Activated CD8-positive, alpha-beta T cell treated with anti-CD3 and anti-CD28 coated beads, Interleukin-2, amount 10 ng/mL, durations not matched to agents 7 days and 5 days (primary cell): ENCODE measurements around the gene CPO. TPM values are rescaled to one million over a fixed set of nuclear protein-coding genes. Genes with fewer than 3 reads are reported as not detected.

ENCODE experiments used
- ATAC-seq: fragments of 150-1000 bp; cut with Tn5 transposase; one replicate; pipeline ENCODE4 v1.10.0; 2021; ENCODE audit warnings: moderate library complexity
- CTCF ChIA-PET: fragments of 350-600 bp; sonication (Branson Sonifier 250); formaldehyde crosslinking; loops from one replicate; lab custom pipeline; 2021; ENCODE audit warnings: antibody characterized with exemption; lab: Charles Lee
- POLR2A ChIA-PET: fragments of 350-600 bp; sonication (Branson Sonifier 250); formaldehyde crosslinking; loops from one replicate; lab custom pipeline; 2021; ENCODE audit warnings: antibody characterized with exemption; lab: Charles Lee
- DNase-seq: peaks from one replicate; pipeline ENCODE4 v3.0.0-alpha.2; 2020
- H3K27ac Mint-ChIP-seq: one replicate; pipeline ENCODE4 v1.8.0; 2021; ENCODE audit warnings: mild to moderate bottlenecking, mixed read lengths
- H3K27me3 Mint-ChIP-seq: one replicate; pipeline ENCODE4 v1.8.0; 2021; ENCODE audit warnings: low read depth, mixed read lengths
- H3K36me3 Mint-ChIP-seq: one replicate; pipeline ENCODE4 v1.8.0; 2021; ENCODE audit warnings: low read depth, mixed read lengths
- H3K4me1 Mint-ChIP-seq: one replicate; pipeline ENCODE4 v1.8.0; 2021; ENCODE audit warnings: low read depth, mixed read lengths
- H3K4me3 Mint-ChIP-seq: one replicate; pipeline ENCODE4 v1.8.0; 2021; ENCODE audit warnings: mild to moderate bottlenecking, mixed read lengths
- H3K9me3 Mint-ChIP-seq: one replicate; pipeline ENCODE4 v1.8.0; 2022; ENCODE audit warnings: mixed read lengths; ENCODE audit not compliant: insufficient read depth
- total RNA-seq, 2 experiments: library from RNA; stranded (reverse); gene quantifications; one replicate each; pipeline ENCODE4 v1.2.3, GENCODE V29; 2021

CPO gene
- total RNA-seq, 2 experiments from 2014 or later, result not detected

DNA sequence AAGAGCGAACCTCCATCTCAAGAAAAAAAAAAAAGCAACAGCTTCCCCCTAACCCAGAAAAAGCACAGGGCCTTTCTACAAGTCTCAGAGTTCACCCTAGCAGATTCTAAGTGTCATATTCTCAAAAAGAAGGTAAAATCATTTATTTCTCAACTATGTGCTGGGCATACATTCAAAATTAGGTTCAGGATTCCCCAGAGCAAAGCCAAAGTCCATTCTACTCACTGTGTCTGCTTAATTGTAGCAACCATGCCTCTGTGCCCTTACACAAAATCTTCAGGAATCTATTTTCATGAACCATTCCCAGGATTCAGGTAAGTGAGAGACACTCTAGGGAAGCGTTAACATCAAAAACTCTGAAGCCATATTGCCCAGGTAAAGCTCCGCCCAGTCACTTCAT is 40.0 kb downstream of the CPO start:
- no peak overlapping the region for H3K4me3 Mint-ChIP-seq
- no peaks in the 10 kb centered on the region for H3K9me3 Mint-ChIP-seq
- H3K36me3 Mint-ChIP-seq, result no peaks in the 10 kb centered on the region
- DNase-seq, result no peak
- H3K4me1 Mint-ChIP-seq, result peaks cover 2% of the 10 kb centered on the region
- no peak for ATAC-seq
- POLR2A ChIA-PET, result no interaction called here
- CTCF ChIA-PET, result no interaction called here
- peaks cover 6% of the 10 kb centered on the region for H3K27me3 Mint-ChIP-seq
- no peak overlapping the region for H3K27ac Mint-ChIP-seq

DNA sequence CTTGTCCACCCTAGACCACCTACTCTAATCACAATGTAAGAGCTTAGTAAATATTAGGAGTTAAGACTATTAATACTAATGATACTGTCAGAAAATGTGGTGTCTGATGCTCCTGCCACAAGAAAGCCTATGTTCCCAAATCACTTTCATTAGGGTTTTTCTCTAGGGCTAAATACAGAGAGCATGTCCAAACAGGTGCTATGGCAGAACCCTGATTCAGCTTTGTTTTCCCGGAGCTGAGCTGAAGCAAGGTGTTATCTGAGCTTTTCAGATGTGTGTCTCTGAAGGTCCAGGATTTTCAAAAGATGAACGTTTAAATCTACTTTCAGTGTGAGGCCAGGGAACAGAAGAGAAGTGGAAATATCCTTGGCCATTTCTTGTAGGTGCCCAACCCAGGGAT is 40.6 kb downstream of the CPO start:
- CTCF ChIA-PET, result interaction anchor here (1.0 kb wide), 1 partner anchor 179 kb away, joined by 4 read pairs; no protein-coding TSS in a partner anchor
- H3K9me3 Mint-ChIP-seq, result no peaks in the 10 kb centered on the region
- peaks cover 3% of the 10 kb centered on the region for H3K4me1 Mint-ChIP-seq
- H3K4me3 Mint-ChIP-seq, result no peak overlapping the region
- peaks cover 6% of the 10 kb centered on the region for H3K27me3 Mint-ChIP-seq
- DNase-seq (no peak), ATAC-seq (no peak)
- POLR2A ChIA-PET, result no interaction called here
- no peak overlapping the region for H3K27ac Mint-ChIP-seq
- no peaks in the 10 kb centered on the region for H3K36me3 Mint-ChIP-seq

DNA sequence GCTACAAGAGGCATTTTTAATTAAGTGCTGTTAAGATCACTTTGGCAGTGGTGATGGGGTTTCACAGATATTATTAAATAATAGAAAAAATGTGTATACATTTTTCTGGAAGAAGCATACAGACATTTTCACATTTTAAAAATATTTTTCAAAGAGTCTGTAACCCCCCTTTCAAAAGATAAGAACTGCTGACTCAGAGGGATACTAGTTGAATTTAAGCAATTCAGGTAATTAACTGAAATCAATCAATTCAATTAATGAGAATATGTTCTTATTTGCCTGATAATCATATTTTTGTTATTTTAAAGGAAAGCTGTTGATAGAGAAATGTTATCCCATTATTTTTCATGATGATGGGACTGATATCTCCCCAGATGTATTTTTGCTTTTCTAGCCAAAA is 41.1 kb downstream of the CPO start:
- ATAC-seq, result no peak
- ChIA-PET POLR2A (no interaction called here), CTCF (interaction anchor here (1.0 kb wide), 1 partner anchor 180 kb away, joined by 4 read pairs; no protein-coding TSS in a partner anchor)
- H3K27me3 Mint-ChIP-seq, result peaks cover 4% of the 10 kb centered on the region
- peaks cover 3% of the 10 kb centered on the region for H3K4me1 Mint-ChIP-seq
- no peak overlapping the region for H3K4me3 Mint-ChIP-seq
- H3K36me3 Mint-ChIP-seq, result no peaks in the 10 kb centered on the region
- DNase-seq, result no peak
- no peak overlapping the region for H3K27ac Mint-ChIP-seq
- H3K9me3 Mint-ChIP-seq, result no peaks in the 10 kb centered on the region

- Mint-ChIP-seq H3K4me3 (no peak overlapping the region), H3K36me3 (no peaks in the 10 kb centered on the region), H3K4me1 (peaks cover 3% of the 10 kb centered on the region), H3K9me3 (no peaks in the 10 kb centered on the region), H3K27me3 (peaks cover 1% of the 10 kb centered on the region), H3K27ac (no peak overlapping the region)
- ATAC-seq, result no peak
- POLR2A ChIA-PET, result no interaction called here
- CTCF ChIA-PET, result no interaction called here
- DNase-seq, result no peak
Observed at GRCh38 chr2:206981086-206981674, 41.9 kb downstream of the CPO start.

GRCh38 chr2:206981739-206982340 is 42.5 kb downstream of the CPO start:
- no peaks in the 10 kb centered on the region for H3K36me3 Mint-ChIP-seq
- peaks cover 3% of the 10 kb centered on the region for H3K4me1 Mint-ChIP-seq
- no peak overlapping the region for H3K4me3 Mint-ChIP-seq
- ChIA-PET POLR2A (no interaction called here), CTCF (no interaction called here)
- no peak overlapping the region for H3K27ac Mint-ChIP-seq
- ATAC-seq (no peak), DNase-seq (peak; percentile 56)
- peaks cover 1% of the 10 kb centered on the region for H3K27me3 Mint-ChIP-seq
- H3K9me3 Mint-ChIP-seq, result no peaks in the 10 kb centered on the region

- H3K9me3 Mint-ChIP-seq, result no peaks in the 10 kb centered on the region
- no peak overlapping the region for H3K27ac Mint-ChIP-seq
- H3K27me3 Mint-ChIP-seq, result peaks cover 1% of the 10 kb centered on the region
- ChIA-PET CTCF (interaction anchor here (2.1 kb wide), 1 partner anchor 491 kb away, joined by 5 read pairs; no protein-coding TSS in a partner anchor), POLR2A (no interaction called here)
- no peaks in the 10 kb centered on the region for H3K36me3 Mint-ChIP-seq
- H3K4me1 Mint-ChIP-seq, result peaks cover 3% of the 10 kb centered on the region
- no peak overlapping the region for H3K4me3 Mint-ChIP-seq
- ATAC-seq (no peak), DNase-seq (no peak)
Observed at GRCh38 chr2:206982360-206982955, 43.1 kb downstream of the CPO start.

GRCh38 chr2:206983161-206983859 is 44.0 kb downstream of the CPO start:
- POLR2A ChIA-PET, result no interaction called here
- ATAC-seq, result no peak

DNA sequence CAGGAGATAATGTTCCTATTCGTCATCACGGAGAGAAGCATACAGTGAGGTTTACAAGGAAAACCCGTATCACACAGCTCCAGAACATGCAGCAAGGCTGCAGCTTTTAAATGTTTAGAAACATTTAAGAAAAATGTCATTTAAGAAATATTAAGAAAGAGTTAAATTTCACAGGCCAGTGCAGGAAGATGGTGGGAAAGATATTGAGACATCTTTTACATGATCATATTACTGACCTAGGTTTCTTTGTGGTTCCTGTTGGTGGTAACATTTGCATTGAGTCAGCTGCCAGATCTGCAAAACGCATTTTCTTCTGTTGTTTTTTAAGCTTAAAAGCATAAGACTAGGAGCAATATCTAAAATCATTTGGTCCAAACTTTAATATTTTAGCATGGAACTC is 44.9 kb downstream of the CPO start:
- CTCF ChIA-PET, result interaction anchor here (1.2 to 2.1 kb wide), 2 partner anchors 184 to 489 kb away, joined by 3 to 5 read pairs; no protein-coding TSS in a partner anchor
- Mint-ChIP-seq H3K27me3 (peaks cover 1% of the 10 kb centered on the region), H3K27ac (no peak overlapping the region), H3K4me3 (no peak overlapping the region), H3K36me3 (no peaks in the 10 kb centered on the region), H3K9me3 (no peaks in the 10 kb centered on the region), H3K4me1 (peaks cover 6% of the 10 kb centered on the region)
- POLR2A ChIA-PET, result no interaction called here
- DNase-seq (no peak), ATAC-seq (no peak)

More at GRCh38 chr2:206983161-206983859, 44.0 kb downstream of the CPO start:
- Mint-ChIP-seq H3K27me3 (peaks cover 1% of the 10 kb centered on the region), H3K9me3 (no peaks in the 10 kb centered on the region), H3K4me3 (no peak overlapping the region), H3K27ac (no peak overlapping the region), H3K36me3 (no peaks in the 10 kb centered on the region), H3K4me1 (peaks cover 3% of the 10 kb centered on the region)
- no peak for DNase-seq
- CTCF ChIA-PET, result interaction anchor here (1.2 to 2.1 kb wide), 2 partner anchors 183 to 490 kb away, joined by 3 to 5 read pairs; no protein-coding TSS in a partner anchor

- ChIA-PET POLR2A (no interaction called here), CTCF (no interaction called here)
- H3K4me3 Mint-ChIP-seq, result no peak overlapping the region
- DNase-seq, result no peak
- peaks cover 5% of the 10 kb centered on the region for H3K27me3 Mint-ChIP-seq
- no peaks in the 10 kb centered on the region for H3K9me3 Mint-ChIP-seq
- no peak overlapping the region for H3K27ac Mint-ChIP-seq
- no peaks in the 10 kb centered on the region for H3K36me3 Mint-ChIP-seq
- peaks cover 11% of the 10 kb centered on the region for H3K4me1 Mint-ChIP-seq
- no peak for ATAC-seq
Observed at GRCh38 chr2:206986943-206987342, 47.6 kb downstream of the CPO start.

- H3K27me3 Mint-ChIP-seq, result peaks cover 5% of the 10 kb centered on the region
- POLR2A ChIA-PET, result no interaction called here
- H3K4me1 Mint-ChIP-seq, result peaks cover 11% of the 10 kb centered on the region
- no peak overlapping the region for H3K27ac Mint-ChIP-seq
- H3K4me3 Mint-ChIP-seq, result no peak overlapping the region
- no peaks in the 10 kb centered on the region for H3K9me3 Mint-ChIP-seq
- ATAC-seq, result no peak
- DNase-seq, result no peak
- CTCF ChIA-PET, result interaction anchor here (1.8 kb wide), 1 partner anchor 20 kb away, joined by 5 read pairs; no protein-coding TSS in a partner anchor
- no peaks in the 10 kb centered on the region for H3K36me3 Mint-ChIP-seq
Observed at GRCh38 chr2:206987810-206988209, 48.5 kb downstream of the CPO start.

GRCh38 chr2:206988884-206989283 is 49.6 kb downstream of the CPO start:
- CTCF ChIA-PET, result interaction anchor here (1.8 kb wide), 1 partner anchor 19 kb away, joined by 5 read pairs; no protein-coding TSS in a partner anchor
- H3K4me1 Mint-ChIP-seq, result peaks cover 11% of the 10 kb centered on the region
- no peak for DNase-seq
- ATAC-seq, result no peak
- H3K4me3 Mint-ChIP-seq, result no peak overlapping the region
- H3K27ac Mint-ChIP-seq, result no peak overlapping the region
- H3K9me3 Mint-ChIP-seq, result no peaks in the 10 kb centered on the region
- H3K27me3 Mint-ChIP-seq, result peaks cover 3% of the 10 kb centered on the region
- H3K36me3 Mint-ChIP-seq, result no peaks in the 10 kb centered on the region
- POLR2A ChIA-PET, result no interaction called here
